ENCODE results near the gene HECW1. TPM values are rescaled to one million over a fixed set of nuclear protein-coding genes. Genes with fewer than 3 reads are reported as not detected.
"Not testable (repeated sequence)": the region's sequence is repeated elsewhere in the genome, so short reads cannot be mapped to it uniquely, and the experiment has no call there.

The HECW1 gene
- total and polyA plus RNA-seq, 4 experiments from 2014 or later = not detected

DNA sequence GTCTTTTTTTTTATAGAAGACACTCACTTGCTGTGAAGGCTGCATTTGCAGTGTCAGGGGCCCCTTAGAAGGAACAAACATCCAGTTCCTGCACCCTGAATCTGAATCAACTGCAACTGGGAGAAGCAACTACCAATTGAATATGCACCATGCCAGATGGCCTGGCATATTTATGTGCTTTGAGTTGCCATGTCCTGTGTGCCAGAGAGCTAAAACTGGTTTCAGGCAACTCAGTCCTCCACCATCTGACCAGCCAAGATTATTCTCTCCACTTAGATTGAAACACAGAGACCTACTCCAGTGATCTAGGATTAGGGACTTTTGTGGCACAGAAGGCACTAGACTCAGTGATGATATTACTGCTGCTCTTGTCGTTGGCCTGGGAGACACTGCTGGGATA lies 225.4 kb downstream of the HECW1 start:
- Histone ChIP-seq H3K4me1 (ENCODE audit: insufficient read depth, low read length) (no peaks in the 10 kb centered on the region), H3K4me3 (ENCODE audit: low read length in 2 of 2) (no peak overlapping the region), H3K36me3 (ENCODE audit: insufficient read depth, low read length) (no peaks in the 10 kb centered on the region), H3K27me3 (ENCODE audit: insufficient read depth, low read length) (no peaks in the 10 kb centered on the region), H3K27ac (ENCODE audit: low read depth, low read length) (no peak overlapping the region), H3K9me3 (ENCODE audit: control insufficient read depth in 1 of 2, low read length in 2 of 2) (no peaks in the 10 kb centered on the region)
- DNase-seq = no peak
- H3K9me3 Mint-ChIP-seq = no peaks in the 10 kb centered on the region
- H3K27me3 Mint-ChIP-seq = peaks cover 7% of the 10 kb centered on the region in 2 donors
- H3K27ac Mint-ChIP-seq = no peak overlapping the region
- no peaks in the 10 kb centered on the region for H3K36me3 Mint-ChIP-seq
- no peaks in the 10 kb centered on the region for H3K4me1 Mint-ChIP-seq
- CTCF ChIA-PET (ENCODE audit: partially characterized antibody) = no interaction called here
- intact Hi-C loops (cut with micrococcal nuclease) = no loop called here
- H3K4me3 Mint-ChIP-seq = no peak overlapping the region
- POLR2A ChIA-PET (ENCODE audit: partially characterized antibody) = no interaction called here

DNA sequence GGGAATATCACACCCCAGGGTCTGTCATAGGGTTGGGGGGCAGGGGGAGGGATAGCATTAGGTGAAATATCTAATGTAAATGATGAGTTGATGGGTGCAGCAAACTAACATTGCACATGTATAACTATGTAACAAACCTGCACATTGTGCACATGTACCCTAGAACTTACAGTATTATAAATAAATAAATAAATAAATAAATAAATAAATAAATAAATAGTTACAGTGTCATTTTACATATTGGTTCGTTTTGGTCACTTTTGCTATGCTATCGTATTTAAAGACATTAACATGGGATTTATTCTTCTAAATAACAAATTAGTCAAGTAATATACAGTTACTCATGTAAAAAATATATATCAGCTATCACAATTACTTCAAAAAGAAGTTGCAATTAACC lies 228.7 kb downstream of the HECW1 start:
- H3K4me1 ChIP-seq (ENCODE audit: insufficient read depth, low read length) = no peaks in the 10 kb centered on the region
- no peaks in the 10 kb centered on the region for H3K4me1 Mint-ChIP-seq
- peaks cover 0 to 7% (median 3%) of the 10 kb centered on the region in 8 donors for H3K9me3 Mint-ChIP-seq
- no peaks in the 10 kb centered on the region for H3K36me3 Mint-ChIP-seq
- peaks cover 13 to 15% of the 10 kb centered on the region in 2 donors for H3K27me3 Mint-ChIP-seq
- intact Hi-C loops (cut with micrococcal nuclease) = no loop called here
- ChIA-PET POLR2A (ENCODE audit: partially characterized antibody) (no interaction called here), CTCF (ENCODE audit: partially characterized antibody) (no interaction called here)
- no peaks in the 10 kb centered on the region for H3K9me3 ChIP-seq (ENCODE audit: control insufficient read depth in 1 of 2, low read length in 2 of 2)
- H3K27ac ChIP-seq (ENCODE audit: low read depth, low read length) = no peak overlapping the region
- no peak overlapping the region for H3K27ac Mint-ChIP-seq
- no peaks in the 10 kb centered on the region for H3K27me3 ChIP-seq (ENCODE audit: insufficient read depth, low read length)
- no peaks in the 10 kb centered on the region for H3K36me3 ChIP-seq (ENCODE audit: insufficient read depth, low read length)
- H3K4me3 Mint-ChIP-seq = no peak overlapping the region
- H3K4me3 ChIP-seq (ENCODE audit: low read length in 2 of 2) = no peak overlapping the region
- DNase-seq = no peak

DNA sequence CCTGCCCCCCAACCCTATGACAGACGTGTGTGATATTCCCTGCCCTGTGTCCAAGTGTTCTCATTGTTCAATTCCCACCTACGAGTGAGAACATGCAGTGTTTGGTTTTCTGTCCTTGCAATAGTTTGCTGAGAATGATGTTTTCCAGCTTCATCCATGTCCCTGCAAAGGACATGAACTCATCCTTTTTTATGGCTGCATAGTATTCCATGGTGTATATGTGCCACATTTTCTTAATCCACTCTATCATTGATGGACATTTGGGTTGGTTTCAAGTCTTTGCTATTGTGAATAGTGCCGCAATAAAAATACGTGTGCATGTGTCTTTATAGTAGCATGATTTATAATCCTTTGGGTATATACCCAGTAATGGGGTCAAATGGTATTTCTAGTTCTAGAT lies 231.0 kb downstream of the HECW1 start:
- peaks cover 24 to 29% of the 10 kb centered on the region in 2 donors for H3K27me3 Mint-ChIP-seq

GRCh38 chr7:43345696-43346095 lies 233.2 kb downstream of the HECW1 start:
- intact Hi-C loops (cut with micrococcal nuclease); H3K4me1 Mint-ChIP-seq; H3K4me3 ChIP-seq (ENCODE audit: low read length in 2 of 2); H3K36me3 Mint-ChIP-seq; H3K27ac ChIP-seq (ENCODE audit: low read depth, low read length); H3K36me3 ChIP-seq (ENCODE audit: insufficient read depth, low read length); POLR2A ChIA-PET (ENCODE audit: partially characterized antibody); H3K9me3 ChIP-seq (ENCODE audit: control insufficient read depth in 1 of 2, low read length in 2 of 2); H3K4me3 Mint-ChIP-seq; DNase-seq; CTCF ChIA-PET (ENCODE audit: partially characterized antibody); H3K27ac Mint-ChIP-seq; H3K4me1 ChIP-seq (ENCODE audit: insufficient read depth, low read length); H3K27me3 ChIP-seq (ENCODE audit: insufficient read depth, low read length): not testable (repeated sequence)
- Mint-ChIP-seq H3K27me3 (peaks cover 35 to 42% of the 10 kb centered on the region in 2 donors), H3K9me3 (peaks cover 2 to 20% (median 13%) of the 10 kb centered on the region in 8 donors)

More for the DNA sequence above, 231.0 kb downstream of the HECW1 start:
- H3K36me3 Mint-ChIP-seq; H3K9me3 Mint-ChIP-seq; intact Hi-C loops (cut with micrococcal nuclease); H3K27ac ChIP-seq (ENCODE audit: low read depth, low read length); DNase-seq; POLR2A ChIA-PET (ENCODE audit: partially characterized antibody); H3K4me3 Mint-ChIP-seq; H3K4me1 Mint-ChIP-seq; H3K4me3 ChIP-seq (ENCODE audit: low read length in 2 of 2); H3K9me3 ChIP-seq (ENCODE audit: control insufficient read depth in 1 of 2, low read length in 2 of 2); H3K27ac Mint-ChIP-seq; H3K36me3 ChIP-seq (ENCODE audit: insufficient read depth, low read length); H3K27me3 ChIP-seq (ENCODE audit: insufficient read depth, low read length); CTCF ChIA-PET (ENCODE audit: partially characterized antibody); H3K4me1 ChIP-seq (ENCODE audit: insufficient read depth, low read length): not testable (repeated sequence)

GRCh38 chr7:43351683-43352082 lies 239.2 kb downstream of the HECW1 start:
- H3K27me3 Mint-ChIP-seq = peaks cover 36 to 38% of the 10 kb centered on the region in 2 donors
- Histone ChIP-seq H3K27ac (ENCODE audit: low read depth, low read length) (no peak overlapping the region), H3K27me3 (ENCODE audit: insufficient read depth, low read length) (peaks cover 3% of the 10 kb centered on the region), H3K36me3 (ENCODE audit: insufficient read depth, low read length) (no peaks in the 10 kb centered on the region), H3K4me3 (ENCODE audit: low read length in 2 of 2) (no peak overlapping the region), H3K4me1 (ENCODE audit: insufficient read depth, low read length) (no peaks in the 10 kb centered on the region), H3K9me3 (ENCODE audit: control insufficient read depth in 1 of 2, low read length in 2 of 2) (no peaks in the 10 kb centered on the region)
- peaks cover 0 to 1% (median 0%) of the 10 kb centered on the region in 4 donors for H3K4me1 Mint-ChIP-seq
- no peak overlapping the region for H3K4me3 Mint-ChIP-seq
- DNase-seq = no peak
- H3K9me3 Mint-ChIP-seq = peaks cover 2 to 32% (median 20%) of the 10 kb centered on the region in 8 donors
- intact Hi-C loops (cut with micrococcal nuclease) = no loop called here
- ChIA-PET POLR2A (ENCODE audit: partially characterized antibody) (no interaction called here), CTCF (ENCODE audit: partially characterized antibody) (no interaction called here)
- no peaks in the 10 kb centered on the region for H3K36me3 Mint-ChIP-seq
- H3K27ac Mint-ChIP-seq = no peak overlapping the region

- Histone ChIP-seq H3K36me3 (ENCODE audit: insufficient read depth, low read length) (no peaks in the 10 kb centered on the region), H3K9me3 (ENCODE audit: control insufficient read depth in 1 of 2, low read length in 2 of 2) (no peaks in the 10 kb centered on the region), H3K4me1 (ENCODE audit: insufficient read depth, low read length) (no peaks in the 10 kb centered on the region), H3K4me3 (ENCODE audit: low read length in 2 of 2) (no peak overlapping the region), H3K27ac (ENCODE audit: low read depth, low read length) (no peak overlapping the region), H3K27me3 (ENCODE audit: insufficient read depth, low read length) (peaks cover 3% of the 10 kb centered on the region)
- intact Hi-C loops (cut with micrococcal nuclease) = no loop called here
- ChIA-PET CTCF (ENCODE audit: partially characterized antibody) (no interaction called here), POLR2A (ENCODE audit: partially characterized antibody) (no interaction called here)
- Mint-ChIP-seq H3K4me3 (no peak overlapping the region), H3K27me3 (peaks cover 22 to 27% of the 10 kb centered on the region in 2 donors), H3K36me3 (no peaks in the 10 kb centered on the region), H3K9me3 (peaks cover 0 to 32% (median 20%) of the 10 kb centered on the region in 8 donors), H3K4me1 (no peaks in the 10 kb centered on the region), H3K27ac (no peak overlapping the region)
- no peak for DNase-seq
These were observed 241.5 kb downstream of the HECW1 start for GRCh38 chr7:43353902-43354301.

DNA sequence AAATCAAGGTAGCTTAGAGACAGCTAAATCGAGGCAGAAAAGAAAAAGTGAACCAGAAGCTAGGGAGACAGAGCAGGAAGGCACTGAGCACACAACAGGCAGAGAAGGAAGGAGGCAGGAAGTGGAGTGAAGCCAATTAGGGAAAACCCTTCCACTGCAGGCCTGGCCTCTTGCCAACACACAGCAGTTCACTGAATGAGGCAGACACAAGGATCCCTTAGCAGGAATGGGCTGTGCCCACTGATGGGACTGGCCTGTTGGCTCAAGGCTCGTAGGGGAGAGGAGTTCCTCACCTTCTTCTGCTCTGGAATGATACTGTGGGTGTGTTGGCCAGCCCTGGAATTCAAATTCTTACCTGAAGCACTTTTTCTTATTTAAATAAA lies 250.2 kb downstream of the HECW1 start:
- Histone ChIP-seq H3K4me3 (ENCODE audit: low read length in 2 of 2) (no peak overlapping the region), H3K9me3 (ENCODE audit: control insufficient read depth in 1 of 2, low read length in 2 of 2) (no peaks in the 10 kb centered on the region), H3K4me1 (ENCODE audit: insufficient read depth, low read length) (no peaks in the 10 kb centered on the region), H3K36me3 (ENCODE audit: insufficient read depth, low read length) (no peaks in the 10 kb centered on the region), H3K27me3 (ENCODE audit: insufficient read depth, low read length) (no peaks in the 10 kb centered on the region), H3K27ac (ENCODE audit: low read depth, low read length) (no peak overlapping the region)
- intact Hi-C loops (cut with micrococcal nuclease) = no loop called here
- no peak for DNase-seq
- peaks cover 0 to 2% (median 0%) of the 10 kb centered on the region in 8 donors for H3K9me3 Mint-ChIP-seq
- CTCF ChIA-PET (ENCODE audit: partially characterized antibody) = interaction anchor here (0.7 to 1.0 kb wide), 2 partner anchors 14 to 88 kb away, joined by 3 read pairs; no protein-coding TSS in a partner anchor
- H3K4me3 Mint-ChIP-seq = no peak overlapping the region
- no peak overlapping the region for H3K27ac Mint-ChIP-seq
- POLR2A ChIA-PET (ENCODE audit: partially characterized antibody) = no interaction called here
- H3K27me3 Mint-ChIP-seq = peaks cover 3 to 4% of the 10 kb centered on the region in 2 donors
- H3K4me1 Mint-ChIP-seq = no peaks in the 10 kb centered on the region
- no peaks in the 10 kb centered on the region for H3K36me3 Mint-ChIP-seq

Data from CD4-positive, alpha-beta memory T cell (primary cell).